HG02840 (cell line): ENCODE data around the gene GLT8D2.
A peak's percentile ranks its signal among the peaks of the same experiment; 100 is the strongest.

Source experiments
- ATAC-seq: cut with Tn5 transposase; IDR thresholded peaks from one replicate; pipeline ENCODE4 v1.9.1; 2021; ENCODE audit warnings: mild to moderate bottlenecking, moderate library complexity, moderate number of reproducible peaks; ENCODE audit not compliant: unreplicated experiment, low FRiP score

GLT8D2 gene

DNA sequence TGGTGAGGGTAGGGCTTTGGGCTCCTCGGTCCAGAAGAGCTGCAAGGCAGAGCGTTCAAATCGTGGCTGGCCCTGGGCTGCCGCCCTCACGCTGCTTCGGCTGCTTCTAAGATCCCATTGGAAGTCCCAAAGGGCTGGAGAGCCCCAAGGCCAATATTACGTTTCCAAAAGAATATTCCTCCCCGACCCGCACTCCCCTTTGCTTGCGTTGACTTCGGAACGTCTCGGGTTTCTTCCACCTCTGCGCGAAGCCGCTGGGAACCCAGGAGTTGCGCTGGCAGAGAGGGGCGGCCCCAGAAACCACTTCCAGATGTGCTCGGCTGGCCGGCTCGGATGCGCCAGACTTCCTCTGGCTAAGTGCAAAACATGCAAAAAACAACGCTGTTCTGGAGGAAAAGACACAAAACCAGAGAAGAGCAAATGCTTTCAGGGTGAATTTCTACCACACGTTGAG is at the start of gene GLT8D2:
GLT8D2 (minus strand) TSS at position 285 of the 454 bp plus-strand sequence. CDS start 30,539 bp downstream, outside the sequence.
- ATAC-seq, result no peak

GRCh38 chr12:104097954-104098353 is 48.0 kb upstream of the GLT8D2 start:
- no peak for ATAC-seq

DNA sequence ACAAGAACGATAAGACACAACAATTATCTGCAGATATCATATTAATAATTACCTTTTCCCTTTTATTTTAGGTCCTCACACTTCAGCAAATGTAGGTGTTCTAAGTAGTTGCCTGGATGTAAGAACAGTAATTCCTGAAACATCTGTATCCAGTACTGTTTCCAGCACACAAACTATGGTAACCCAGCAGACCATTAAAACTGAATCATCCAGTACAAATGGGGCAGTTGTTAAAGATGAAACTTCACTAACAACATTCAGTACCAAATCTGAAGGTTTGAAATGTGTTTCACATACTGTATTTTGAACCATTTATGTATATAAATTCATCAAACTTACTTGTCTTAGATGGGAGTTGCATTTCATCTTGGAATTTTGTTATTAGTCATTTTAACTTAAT is 45.3 kb upstream of the GLT8D2 start:
- ATAC-seq, result no peak

- no peak for ATAC-seq
Observed at GRCh38 chr12:104094284-104094683, 44.3 kb upstream of the GLT8D2 start.

DNA sequence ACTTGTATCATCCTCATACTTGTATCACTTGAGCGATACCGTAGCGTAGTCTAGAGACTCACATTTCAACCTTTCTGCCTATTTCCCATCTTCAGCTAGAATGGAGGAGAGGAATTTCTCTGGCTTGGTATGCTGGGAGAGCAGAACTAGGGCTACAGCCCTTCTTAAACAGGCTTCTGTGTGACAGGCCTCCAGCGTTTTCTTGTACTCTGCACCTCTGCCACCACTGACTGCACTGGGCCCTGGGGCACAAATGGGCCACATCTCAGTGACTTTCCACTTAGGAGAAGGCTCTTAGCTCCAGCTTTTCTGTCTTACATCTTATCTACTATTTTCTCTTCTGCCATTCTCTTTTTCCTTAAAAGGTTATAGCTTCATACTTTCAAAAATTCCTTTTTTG is 41.1 kb upstream of the GLT8D2 start:
- ATAC-seq, result no peak

DNA sequence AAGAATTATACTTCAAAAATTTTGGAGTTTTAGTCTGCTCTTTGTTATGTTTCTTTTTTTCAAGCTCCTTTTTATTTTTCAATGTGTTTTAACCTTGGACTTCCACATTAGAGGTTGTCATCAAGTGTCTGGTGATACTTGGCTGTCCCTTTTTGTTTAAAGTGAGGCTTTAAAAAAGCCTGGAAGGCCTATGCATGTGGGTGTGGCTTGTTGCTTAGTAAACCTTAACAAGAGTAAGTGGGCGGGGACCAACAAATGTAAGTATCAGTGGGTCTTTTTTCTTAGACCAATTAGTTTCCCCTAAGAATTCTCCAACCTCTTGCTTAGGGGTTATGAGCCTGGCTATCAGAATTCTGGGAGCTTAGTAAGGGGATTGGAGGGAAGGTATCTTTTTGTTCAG is 40.7 kb upstream of the GLT8D2 start:
- ATAC-seq, result no peak

DNA sequence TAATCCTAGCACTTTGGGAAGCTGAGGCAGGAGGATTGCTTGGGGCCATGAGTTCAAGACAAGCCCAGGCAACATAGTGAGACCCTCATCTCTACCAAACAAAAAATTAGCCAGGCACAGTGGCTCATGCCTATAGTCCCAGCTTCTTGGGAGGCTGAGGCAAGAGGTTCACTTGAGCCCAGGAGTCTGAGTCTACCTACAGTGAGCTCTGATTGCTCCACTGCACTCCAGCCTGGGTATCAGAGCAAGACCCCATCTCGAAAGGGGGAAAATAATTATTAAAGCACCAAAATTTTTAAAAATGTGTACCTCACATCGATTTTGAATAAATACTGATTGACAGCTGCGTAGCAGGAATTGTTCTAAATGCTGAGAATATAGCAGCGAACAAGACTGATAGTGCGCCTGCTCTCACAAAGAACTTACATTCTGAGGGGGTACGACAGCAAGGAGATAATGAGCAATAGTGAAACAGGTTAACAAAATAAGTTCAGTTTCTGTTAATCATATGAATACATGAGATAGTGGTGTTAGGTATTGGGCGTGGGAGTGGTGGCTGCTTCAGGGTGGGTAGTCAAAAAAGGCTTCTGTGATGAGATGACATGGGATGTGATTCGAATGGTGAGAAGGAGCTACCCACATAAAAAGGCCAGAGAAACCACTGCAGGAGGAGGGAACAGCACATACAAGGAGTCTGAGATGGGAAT is 33.9 kb upstream of the GLT8D2 start:
- ATAC-seq, result no peak

- ATAC-seq, result no peak
Observed at GRCh38 chr12:104080764-104081163, 30.8 kb upstream of the GLT8D2 start.

- no peak for ATAC-seq
Observed at GRCh38 chr12:104079024-104079423, 29.0 kb upstream of the GLT8D2 start.

- no peak for ATAC-seq
Observed at GRCh38 chr12:104073699-104074098, 23.7 kb upstream of the GLT8D2 start.

DNA sequence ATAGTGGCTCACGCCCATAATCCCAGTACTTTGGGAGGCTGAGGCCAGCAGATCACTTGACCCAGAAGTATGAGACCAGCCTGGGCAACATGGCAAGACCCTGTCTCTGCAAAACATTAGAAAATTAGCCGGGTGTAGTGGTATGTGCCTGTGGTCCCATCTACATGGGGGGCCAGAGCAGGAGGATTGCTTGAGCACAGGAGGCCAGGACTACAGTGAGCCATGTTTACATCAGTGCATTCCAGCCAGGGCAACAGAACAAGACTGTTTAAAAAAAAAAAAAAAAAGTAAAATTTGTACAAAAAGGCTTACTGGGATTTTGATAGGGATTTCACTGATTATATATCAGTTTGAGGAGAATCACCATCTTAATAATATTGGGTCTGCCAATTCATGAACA is 22.1 kb upstream of the GLT8D2 start:
- no peak for ATAC-seq

GRCh38 chr12:104064842-104065427 is 14.9 kb upstream of the GLT8D2 start:
- peak; percentile 7 for ATAC-seq

- ATAC-seq, result peak; percentile 85
Observed at GRCh38 chr12:104064031-104064841, 14.2 kb upstream of the GLT8D2 start, which contains the start of gene HCFC2. Gene HCFC2 (plus strand): TSS chr12:104064531. CDS start chr12:104064561, 30 bp downstream.

DNA sequence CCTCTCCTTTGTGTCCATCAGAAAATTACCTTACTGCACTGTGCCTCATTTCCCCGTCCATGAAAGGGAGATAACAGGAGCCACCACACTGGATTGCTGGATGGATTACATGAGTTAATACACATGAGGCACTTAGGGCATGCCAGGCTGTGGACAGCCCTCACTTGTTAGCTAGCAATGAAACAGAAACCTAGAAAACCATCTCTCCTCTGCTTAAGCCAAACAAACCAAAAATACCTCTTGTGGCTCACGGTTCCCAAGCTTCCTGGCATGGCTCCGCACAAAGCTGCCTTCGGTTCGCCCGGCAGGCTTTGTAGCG is 13.7 kb upstream of the GLT8D2 start:
- peak; percentile 17 for ATAC-seq

GRCh38 chr12:104060791-104061190 is 10.8 kb upstream of the GLT8D2 start:
- ATAC-seq, result no peak

DNA sequence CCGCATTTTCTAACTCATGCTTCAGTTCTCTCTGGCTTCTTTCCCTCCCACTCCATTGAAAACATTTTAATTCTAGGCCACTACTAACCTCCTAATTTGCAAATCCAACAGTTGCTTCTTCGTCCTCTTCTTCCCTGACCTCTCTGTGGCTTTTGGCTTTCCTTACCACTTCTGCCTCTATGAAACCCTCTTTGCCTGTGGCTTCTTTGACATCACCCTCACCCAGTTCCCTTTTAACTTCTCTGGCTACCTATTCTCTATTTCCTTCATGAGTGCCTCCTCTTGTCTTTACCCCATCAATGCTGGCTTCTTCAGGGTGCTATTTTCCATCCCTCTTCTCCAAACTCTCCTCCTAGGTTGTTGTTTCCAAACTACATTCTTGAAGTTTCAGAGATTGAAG is 10.0 kb upstream of the GLT8D2 start:
- ATAC-seq, result no peak

GRCh38 chr12:104058802-104059201 is 8.8 kb upstream of the GLT8D2 start:
- ATAC-seq, result no peak

DNA sequence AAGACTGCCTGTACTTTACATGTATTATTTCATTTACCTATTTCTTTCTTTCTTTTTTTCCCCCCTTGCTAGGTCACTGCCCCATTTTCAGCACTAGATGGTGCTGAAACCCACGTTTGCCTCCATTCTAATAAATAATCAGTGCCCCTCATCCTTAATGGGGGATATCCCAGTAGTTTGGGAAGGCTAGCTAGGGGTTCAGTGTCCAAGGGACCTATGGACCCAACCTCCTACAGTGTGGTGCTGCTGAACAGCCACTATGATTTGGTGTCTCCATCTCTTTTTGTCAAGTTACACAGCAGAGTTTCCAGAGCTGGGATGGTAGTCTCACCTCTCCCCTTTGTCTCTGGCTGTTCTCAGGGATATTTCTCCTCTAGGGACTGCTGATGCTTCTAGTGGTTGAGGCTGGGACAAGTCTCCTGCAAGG is 7.8 kb upstream of the GLT8D2 start:
- no peak for ATAC-seq

- ATAC-seq, result no peak
Observed at GRCh38 chr12:104056419-104056972, 6.5 kb upstream of the GLT8D2 start.

DNA sequence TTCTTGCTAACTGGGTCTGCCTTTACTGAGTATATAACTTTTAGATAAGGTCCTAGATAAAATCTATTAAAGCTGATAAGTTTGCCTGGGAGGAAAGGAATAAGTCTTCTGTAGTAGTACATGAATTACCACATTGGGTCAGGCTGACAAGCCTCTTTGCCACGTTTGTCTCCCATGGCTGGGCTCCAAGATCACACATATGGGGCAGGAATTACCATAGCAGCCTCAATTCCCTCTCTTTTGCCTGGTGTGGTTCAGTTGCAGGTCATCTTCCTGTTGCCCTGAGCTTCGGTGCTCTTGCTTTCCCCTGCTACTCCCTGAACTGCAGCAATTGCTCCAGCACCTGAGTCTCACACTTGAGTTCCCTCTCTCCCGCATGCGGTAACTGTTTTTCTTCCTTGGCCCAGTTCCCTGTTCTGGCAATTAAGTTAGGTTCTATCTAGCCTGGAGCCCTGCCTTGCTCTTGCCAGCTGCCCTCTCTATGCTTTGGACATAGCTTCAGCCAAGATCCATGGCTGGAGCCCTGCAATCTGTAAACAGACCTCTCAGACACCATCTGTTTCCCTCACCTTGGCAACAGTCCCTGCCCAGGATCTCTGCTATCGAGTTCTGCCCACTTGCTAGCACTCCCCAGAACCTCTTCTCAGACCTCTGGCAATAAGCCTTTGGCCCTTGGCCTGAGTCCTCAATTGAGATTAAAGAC is 5.8 kb upstream of the GLT8D2 start:
- ATAC-seq, result no peak
